ENCODE data around the gene PBX4.

GRCh38 chr19:19570571-19570970 lies 47.9 kb downstream of the PBX4 start:
- no peak for TF ChIP-seq POLR2A (IDR thresholded peaks at IDR 0.05)
- TF ChIP-seq CTCF (IDR thresholded peaks at IDR 0.05), result no peak
- no peak for TF ChIP-seq EP300 (IDR thresholded peaks at IDR 0.05)

Data from tibial nerve (tissue), 4 donors.